Right cardiac atrium (tissue), 5 donors: ENCODE measurements around the gene KRTAP5-7. TPM values are rescaled to one million over a fixed set of nuclear protein-coding genes. Genes with fewer than 3 reads are reported as not detected.
A peak's percentile ranks its signal among the peaks of the same experiment; 100 is the strongest.
"Not testable (repeated sequence)": the region's sequence is repeated elsewhere in the genome, so short reads cannot be mapped to it uniquely, and the experiment has no call there.

Experiments used
- ATAC-seq, 2 donors: fragments of 200-7000 bp; cut with Tn5 transposase; one replicate each; pipeline versions ENCODE4 v1.8.0 to v1.9.1; 2020; ENCODE audit warnings: moderate library complexity in 2 of 2, mild to moderate bottlenecking in 1 of 2
- DNase-seq, 3 donors: peaks; one replicate each; pipeline ENCODE4 v3.0.0-alpha.2; 2020
- H3K27ac ChIP-seq: one replicate; pipeline ENCODE4 v1.5.1; 2013; ENCODE audit warnings: mild to moderate bottlenecking, low read length, control low read depth, moderate library complexity
- H3K27me3 ChIP-seq: one replicate; pipeline ENCODE4 v1.6.1; 2013; ENCODE audit not compliant: control insufficient read depth, insufficient read depth
- H3K4me1 ChIP-seq: one replicate; pipeline ENCODE4 v1.6.1; 2013; ENCODE audit warnings: low read length; ENCODE audit not compliant: control insufficient read depth, insufficient read depth
- H3K4me3 ChIP-seq: one replicate; pipeline ENCODE4 v1.5.1; 2013; ENCODE audit warnings: low read length, control low read depth
- H3K9me3 ChIP-seq: one replicate; pipeline ENCODE4 v1.6.1; 2013; ENCODE audit warnings: low read length; ENCODE audit not compliant: control insufficient read depth
- WGBS: extraction: QIAGEN DNeasy Blood & Tissue Kit; methylation state at CpG from one replicate; pipeline ENCODE4 v1.1.7; 2013; 5-methylcytosine and 5-hydroxymethylcytosine counted together
- intact Hi-C, 4 donors: fragments of 100-400 bp; cut with DNase I; formaldehyde crosslinking; loops; one replicate each; pipeline versions ENCODE4 v1.11.0 to v1.14.0; 2022 to 2023
- polyA plus RNA-seq: library from polyadenylated mRNA; stranded (reverse); fragments of 200-250 nt; gene quantifications from one replicate; pipeline ENCODE4 v1.2.3, GENCODE V29; 2013
- total RNA-seq, 4 donors: library from RNA; stranded (reverse); fragmentation: NEBNext Ultra II Directional; extraction: Animal tissue kit (Norgen Biotek cat#: 25700); gene quantifications; one replicate each; pipeline ENCODE4 v1.2.1, GENCODE V29; 2021
- donor health status: healthy with polysubstance abuse.
- donor health status: DM: no; HTN: yes; CAD: no.
- donor health status: DM: no; HTN: no; CAD: no.
- donor health status: DM: no; HTN: yes; CAD: no; lungs with severe emphysema.
- donor health status: DM: yes; HTN: yes; CAD: no.

Gene KRTAP5-7
- total and polyA plus RNA-seq, 5 donors, result not detected

- H3K4me1 ChIP-seq, H3K4me3 ChIP-seq, DNase-seq, intact Hi-C loops, H3K27me3 ChIP-seq, H3K9me3 ChIP-seq, H3K27ac ChIP-seq, ATAC-seq: not testable (repeated sequence)
- WGBS, result 59% methylated on average over 21 of the region's 21 CpGs
Measured at GRCh38 chr11:71566626-71567599, 39.8 kb downstream of the KRTAP5-7 start.

GRCh38 chr11:71567633-71568032 is 40.6 kb downstream of the KRTAP5-7 start:
- H3K4me3 ChIP-seq, H3K27me3 ChIP-seq, ATAC-seq, H3K27ac ChIP-seq, DNase-seq, intact Hi-C loops, H3K9me3 ChIP-seq, H3K4me1 ChIP-seq: not testable (repeated sequence)
- WGBS, result 78% methylated on average over 8 of the region's 8 CpGs

GRCh38 chr11:71568704-71569349 is 41.8 kb downstream of the KRTAP5-7 start:
- ATAC-seq (peak in 1 of 2 donors; percentile 16), DNase-seq (no peak)
- WGBS, result 61% methylated on average over 8 of the region's 8 CpGs
- intact Hi-C loops, result no loop called here
- Histone ChIP-seq H3K27me3 (no peaks in the 10 kb centered on the region), H3K4me3 (no peak overlapping the region), H3K4me1 (peaks cover 2% of the 10 kb centered on the region), H3K27ac (no peak overlapping the region), H3K9me3 (no peaks in the 10 kb centered on the region)

- peak in 1 of 2 donors; percentile 7 for ATAC-seq
- H3K9me3 ChIP-seq, H3K4me3 ChIP-seq, DNase-seq, H3K27ac ChIP-seq, intact Hi-C loops, H3K4me1 ChIP-seq, H3K27me3 ChIP-seq: not testable (repeated sequence)
- 86% methylated on average over 37 of the region's 39 CpGs for WGBS
Measured at GRCh38 chr11:71571101-71571850, 44.2 kb downstream of the KRTAP5-7 start.

GRCh38 chr11:71572811-71573210 is 45.7 kb downstream of the KRTAP5-7 start:
- ATAC-seq, result no peak
- Histone ChIP-seq H3K27me3 (no peaks in the 10 kb centered on the region), H3K9me3 (no peaks in the 10 kb centered on the region), H3K27ac (no peak overlapping the region), H3K4me1 (peaks cover 2% of the 10 kb centered on the region), H3K4me3 (no peak overlapping the region)
- intact Hi-C loops, result no loop called here
- 85% methylated on average over 11 of the region's 11 CpGs for WGBS
- no peak for DNase-seq

GRCh38 chr11:71574418-71574817 is 47.4 kb downstream of the KRTAP5-7 start:
- H3K4me3 ChIP-seq, result no peak overlapping the region
- no peak overlapping the region for H3K27ac ChIP-seq
- no peak for ATAC-seq
- no peaks in the 10 kb centered on the region for H3K27me3 ChIP-seq
- 77% methylated on average over 5 of the region's 5 CpGs for WGBS
- intact Hi-C loops, result no loop called here
- no peak for DNase-seq
- H3K9me3 ChIP-seq, result no peaks in the 10 kb centered on the region
- no peaks in the 10 kb centered on the region for H3K4me1 ChIP-seq

GRCh38 chr11:71575723-71576424 is 48.8 kb downstream of the KRTAP5-7 start:
- WGBS, result 80% methylated on average over 4 of the region's 4 CpGs
- no peaks in the 10 kb centered on the region for H3K9me3 ChIP-seq
- DNase-seq (no peak), ATAC-seq (no peak)
- no peaks in the 10 kb centered on the region for H3K27me3 ChIP-seq
- H3K27ac ChIP-seq, result no peak overlapping the region
- H3K4me3 ChIP-seq, result no peak overlapping the region
- intact Hi-C loops, result no loop called here
- H3K4me1 ChIP-seq, result peaks cover 2% of the 10 kb centered on the region

- 90% methylated on average over 38 of the region's 41 CpGs for WGBS
Measured at GRCh38 chr11:71576688-71577465, 49.8 kb downstream of the KRTAP5-7 start.

GRCh38 chr11:71577469-71578004 is 50.5 kb downstream of the KRTAP5-7 start:
- intact Hi-C loops, result no loop called here
- DNase-seq (no peak), ATAC-seq (no peak)
- H3K27ac ChIP-seq, result no peak overlapping the region
- peaks cover 2% of the 10 kb centered on the region for H3K4me1 ChIP-seq
- 91% methylated on average over 7 of the region's 7 CpGs for WGBS
- H3K27me3 ChIP-seq, result no peaks in the 10 kb centered on the region
- no peak overlapping the region for H3K4me3 ChIP-seq
- no peaks in the 10 kb centered on the region for H3K9me3 ChIP-seq

More at GRCh38 chr11:71576688-71577465, 49.8 kb downstream of the KRTAP5-7 start:
- H3K4me3 ChIP-seq, H3K9me3 ChIP-seq, intact Hi-C loops, ATAC-seq, H3K27ac ChIP-seq, H3K4me1 ChIP-seq, DNase-seq, H3K27me3 ChIP-seq: not testable (repeated sequence)
